HG02943 (cell line): Measurements from ENCODE around the gene WNT11.

Experiments used
- ATAC-seq: cut with Tn5 transposase; IDR thresholded peaks from one replicate; pipeline ENCODE4 v1.9.1; 2021; ENCODE audit warnings: mild to moderate bottlenecking, low read depth, moderate library complexity; ENCODE audit not compliant: unreplicated experiment

The WNT11 gene

DNA sequence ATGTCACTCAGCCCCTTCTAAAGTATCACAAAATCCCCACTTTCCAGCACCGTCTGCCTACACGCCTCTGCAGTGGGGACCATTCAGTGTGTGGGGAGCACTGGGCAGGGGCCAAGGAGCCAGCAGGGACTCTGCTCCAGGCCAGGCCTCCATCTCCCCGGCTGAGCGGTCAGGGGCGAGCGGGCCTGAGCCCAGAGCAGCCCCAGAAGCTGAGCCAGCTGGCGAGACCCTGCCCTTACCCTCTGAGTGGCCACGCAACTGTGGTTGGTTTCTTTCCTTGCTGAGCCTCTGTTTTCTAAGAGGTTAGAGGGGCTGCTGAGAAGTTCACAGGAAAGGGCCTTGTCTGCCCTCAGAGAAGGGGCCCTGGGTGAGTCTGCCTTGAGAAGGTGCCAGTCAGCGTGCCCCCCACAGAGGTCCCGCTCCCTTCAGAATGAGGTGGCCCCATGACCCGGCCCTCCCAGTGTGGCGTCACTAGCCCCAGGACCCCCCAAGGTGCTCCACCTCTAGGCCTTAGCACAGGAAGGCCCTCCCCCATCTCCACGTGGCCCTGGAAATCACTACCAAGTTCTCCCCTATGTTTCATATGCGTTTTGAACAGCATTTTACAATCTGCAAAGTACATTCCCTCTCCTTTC, 46.9 kb downstream of the WNT11 start:
- ATAC-seq = no peak

DNA sequence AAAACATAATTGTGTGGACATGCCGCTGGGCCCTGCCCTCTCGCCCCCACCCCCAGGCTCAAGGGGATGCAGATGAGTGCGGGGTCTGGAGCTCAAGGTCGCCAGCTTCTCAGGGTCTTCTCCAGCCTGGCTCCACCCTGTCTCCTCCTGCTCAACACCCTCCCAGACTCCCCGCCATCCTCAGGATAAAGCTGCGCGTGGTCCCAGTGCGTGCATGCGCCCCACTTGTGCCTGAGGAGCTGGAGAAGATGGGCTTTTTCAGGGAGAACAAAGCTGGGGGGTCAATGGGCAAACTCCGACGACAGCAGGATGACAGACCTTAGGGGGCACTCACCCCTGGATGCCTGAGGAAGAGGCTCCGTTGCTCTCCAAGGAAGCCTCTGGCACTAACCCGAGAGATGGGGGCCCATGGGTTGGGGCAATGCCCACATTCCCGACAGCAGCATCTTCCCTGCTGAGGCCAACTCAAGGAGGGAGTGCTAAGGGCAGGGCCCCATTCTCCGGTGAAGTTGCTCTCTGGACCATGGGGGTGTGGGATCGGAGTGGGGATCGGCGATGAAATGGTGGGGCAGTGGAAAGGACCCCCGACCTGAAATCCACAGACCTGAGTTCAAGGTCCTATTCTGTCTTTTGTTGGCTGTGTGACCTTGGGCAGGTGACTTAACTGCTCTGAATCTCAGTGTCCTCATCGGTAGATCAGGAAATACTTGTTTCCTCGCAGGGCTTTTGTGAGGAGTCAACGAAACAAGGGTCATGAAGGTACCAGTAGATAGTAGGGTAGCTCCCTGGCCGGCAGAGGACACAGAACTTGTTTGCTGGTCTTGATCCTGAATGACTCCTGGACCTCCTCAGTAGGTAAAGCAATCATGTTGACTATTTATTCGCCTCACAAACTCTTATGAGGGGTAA, 47.7 kb downstream of the WNT11 start:
- ATAC-seq = no peak

- ATAC-seq = no peak
Observed at GRCh38 chr11:76157891-76158290, 48.4 kb downstream of the WNT11 start.

- ATAC-seq = no peak
Observed at GRCh38 chr11:76156971-76157427, 49.3 kb downstream of the WNT11 start.

- ATAC-seq = no peak
Observed at GRCh38 chr11:76155500-76156227, 50.6 kb downstream of the WNT11 start.

DNA sequence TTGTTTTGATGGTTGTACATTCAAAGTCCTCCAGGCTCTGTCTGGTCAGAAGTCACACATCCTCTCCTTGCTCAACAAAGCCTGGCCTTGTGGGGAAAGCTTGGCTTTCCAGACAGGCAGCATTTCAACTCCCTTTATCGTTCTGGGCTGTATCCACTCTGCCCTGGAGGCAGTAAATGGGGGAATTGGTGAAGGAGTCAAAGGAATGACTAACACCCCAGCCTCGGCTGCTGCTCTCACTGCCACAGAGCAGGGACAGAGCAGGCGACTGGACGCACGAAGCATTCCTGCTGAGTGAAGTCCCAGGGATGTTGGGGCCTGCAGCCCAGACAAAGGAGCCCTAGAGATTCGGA, 52.8 kb downstream of the WNT11 start:
- ATAC-seq = no peak

DNA sequence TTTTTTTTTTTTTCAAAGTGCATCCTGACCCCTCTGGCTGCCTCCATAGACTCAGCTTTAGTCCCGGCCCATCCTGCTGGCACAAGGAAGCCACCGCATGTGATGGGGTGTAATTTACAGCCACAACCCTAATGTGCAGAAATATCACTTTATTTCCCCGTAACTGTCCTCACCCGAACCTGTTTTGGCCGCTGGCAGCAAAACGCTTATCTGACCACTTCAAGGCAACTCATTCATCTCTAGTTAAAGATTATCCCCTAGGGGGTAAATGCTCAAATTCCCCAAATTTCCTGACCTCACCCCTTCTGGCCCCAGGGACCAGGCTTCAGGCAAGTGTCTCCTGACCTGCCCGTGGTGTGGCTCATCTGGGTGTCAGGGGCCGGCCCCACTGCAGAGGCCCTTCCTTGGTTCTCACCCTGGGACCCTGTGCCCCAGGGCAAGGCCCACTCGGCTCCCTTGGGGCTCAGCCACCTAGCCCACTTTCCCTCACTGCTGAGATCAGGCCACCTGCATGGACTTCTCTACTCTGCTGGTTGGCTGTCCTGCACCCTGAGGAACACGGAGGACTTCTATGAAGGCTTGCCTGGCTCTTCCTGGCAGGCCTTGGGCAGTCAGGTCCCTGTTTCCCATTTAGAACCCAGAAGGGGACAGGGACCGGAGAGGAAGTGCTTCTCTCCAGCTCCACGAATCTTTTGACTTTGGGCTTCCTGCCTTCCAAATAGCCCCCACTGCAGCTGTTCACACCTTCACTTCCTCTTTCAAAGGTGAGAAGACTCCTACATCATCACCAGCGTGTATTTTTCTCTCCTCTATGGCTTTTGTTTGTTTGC, 53.3 kb downstream of the WNT11 start:
- no peak for ATAC-seq

GRCh38 chr11:76152086-76152681, 54.1 kb downstream of the WNT11 start:
- peak; percentile 52 for ATAC-seq

GRCh38 chr11:76151556-76152085, 54.7 kb downstream of the WNT11 start:
- ATAC-seq = no peak

- no peak for ATAC-seq
Observed at GRCh38 chr11:76150141-76150540, 56.2 kb downstream of the WNT11 start.

- no peak for ATAC-seq
Observed at GRCh38 chr11:76149713-76150112, 56.6 kb downstream of the WNT11 start.

- no peak for ATAC-seq
Observed at GRCh38 chr11:76148941-76149613, 57.2 kb downstream of the WNT11 start.

DNA sequence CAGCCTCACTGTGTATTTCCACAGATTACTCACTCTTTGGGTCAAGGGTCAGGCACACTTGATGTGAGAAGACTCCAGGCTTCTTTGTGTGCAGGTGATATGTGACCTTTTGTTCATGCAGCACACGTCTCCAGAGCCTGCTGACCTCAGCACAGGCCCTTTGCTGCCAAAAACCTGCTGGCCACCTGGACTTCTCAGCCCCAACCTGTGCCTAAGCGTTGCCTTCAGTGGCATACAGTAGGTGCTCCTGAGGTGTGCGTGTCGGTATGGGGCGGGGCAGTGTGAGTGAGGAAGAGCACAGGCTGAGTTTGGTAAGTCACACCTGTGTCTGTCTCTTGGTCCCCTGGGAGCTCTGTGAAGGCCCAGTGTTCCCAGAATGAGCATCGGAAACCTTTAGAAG, 58.1 kb downstream of the WNT11 start:
- ATAC-seq = no peak

DNA sequence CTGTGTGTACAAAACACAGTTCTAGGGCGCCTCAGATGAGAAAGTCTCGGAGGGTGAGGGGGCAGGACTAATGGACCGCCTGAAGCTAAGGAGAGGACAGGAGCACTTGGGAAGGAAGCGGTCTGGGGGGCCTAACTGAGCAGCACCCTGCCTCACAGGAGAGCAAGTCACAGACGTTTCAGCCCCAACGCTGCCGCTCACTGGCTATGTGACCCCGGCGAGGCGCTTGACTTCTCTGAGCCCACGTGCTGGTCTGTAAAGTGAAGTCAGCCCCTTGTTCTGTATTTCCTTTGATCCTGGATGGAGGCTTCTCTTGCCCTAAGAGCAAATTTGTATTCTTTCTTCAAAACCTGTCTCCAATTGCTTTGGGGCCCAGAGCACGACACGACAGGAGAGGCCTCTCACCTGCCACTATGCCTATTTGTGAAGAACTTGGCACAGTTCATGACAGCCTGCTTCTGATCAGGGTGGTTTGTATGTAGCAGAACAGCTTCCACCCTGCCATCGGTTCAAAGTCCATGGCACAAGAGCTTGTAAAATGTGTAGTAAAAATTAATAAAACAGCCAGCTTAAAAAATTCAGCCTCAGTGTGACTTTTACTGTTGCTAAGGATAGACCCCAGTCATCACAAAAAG, 59.1 kb downstream of the WNT11 start:
- no peak for ATAC-seq

- no peak for ATAC-seq
Observed at GRCh38 chr11:76143274-76143673, 63.0 kb downstream of the WNT11 start.

DNA sequence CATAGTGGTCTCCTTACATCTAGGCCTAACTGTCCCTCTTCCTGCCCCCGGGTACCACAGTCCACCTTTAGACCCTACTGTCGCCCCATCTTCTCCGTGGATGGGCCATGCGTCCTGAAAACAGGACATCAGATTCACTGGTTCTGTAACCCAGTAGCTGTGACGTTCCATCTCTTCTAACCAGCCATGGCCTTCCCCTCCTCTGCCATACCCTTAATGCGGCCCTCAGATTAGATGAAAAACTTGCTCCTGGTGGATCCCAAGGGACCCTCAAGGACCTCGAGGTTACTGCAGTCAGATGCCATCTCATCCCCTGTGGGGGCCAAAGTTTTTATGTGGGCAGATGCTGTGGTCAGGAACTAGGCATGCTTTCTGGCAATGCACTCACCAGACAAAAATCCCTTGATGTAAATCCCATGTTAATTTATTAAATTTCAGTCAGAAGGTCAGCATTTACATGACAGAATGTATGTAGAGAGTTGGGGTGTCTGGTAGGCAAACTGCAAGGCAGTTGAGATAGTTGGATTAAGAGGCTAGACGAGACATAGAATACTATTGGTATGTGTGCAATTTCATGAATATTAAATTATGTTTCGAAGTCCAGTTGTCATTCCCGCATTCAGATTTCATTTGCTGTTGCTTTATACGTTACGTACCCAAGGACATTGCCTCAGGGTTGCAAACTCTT, 64.3 kb downstream of the WNT11 start:
- ATAC-seq = no peak

GRCh38 chr11:76140912-76141574, 65.3 kb downstream of the WNT11 start:
- no peak for ATAC-seq

DNA sequence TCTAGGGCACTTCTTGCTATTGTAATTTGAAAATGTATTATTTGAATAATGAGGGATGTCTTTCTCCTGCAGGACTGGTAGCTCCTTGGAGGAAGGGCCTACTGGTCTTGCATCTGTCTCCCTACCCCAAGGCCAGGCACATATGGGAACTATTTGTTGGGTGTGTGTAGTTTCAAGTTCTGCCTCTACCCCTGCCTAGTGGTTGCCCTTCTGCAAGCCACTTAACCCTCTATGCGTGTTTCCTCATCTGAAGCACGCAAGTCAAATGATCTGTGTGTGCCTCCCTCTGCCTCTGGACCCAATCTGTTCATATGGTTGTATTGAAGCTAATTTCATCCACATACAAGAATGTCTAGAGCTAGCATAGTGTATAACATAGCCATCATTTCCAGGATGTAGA, 67.0 kb downstream of the WNT11 start:
- ATAC-seq = no peak
